HG03095 (cell line): ENCODE results near the gene MED25.

Experiments
- ATAC-seq: cut with Tn5 transposase; IDR thresholded peaks from one replicate; pipeline ENCODE4 v1.9.1; 2021; ENCODE audit warnings: moderate library complexity; ENCODE audit not compliant: unreplicated experiment

The MED25 gene

DNA sequence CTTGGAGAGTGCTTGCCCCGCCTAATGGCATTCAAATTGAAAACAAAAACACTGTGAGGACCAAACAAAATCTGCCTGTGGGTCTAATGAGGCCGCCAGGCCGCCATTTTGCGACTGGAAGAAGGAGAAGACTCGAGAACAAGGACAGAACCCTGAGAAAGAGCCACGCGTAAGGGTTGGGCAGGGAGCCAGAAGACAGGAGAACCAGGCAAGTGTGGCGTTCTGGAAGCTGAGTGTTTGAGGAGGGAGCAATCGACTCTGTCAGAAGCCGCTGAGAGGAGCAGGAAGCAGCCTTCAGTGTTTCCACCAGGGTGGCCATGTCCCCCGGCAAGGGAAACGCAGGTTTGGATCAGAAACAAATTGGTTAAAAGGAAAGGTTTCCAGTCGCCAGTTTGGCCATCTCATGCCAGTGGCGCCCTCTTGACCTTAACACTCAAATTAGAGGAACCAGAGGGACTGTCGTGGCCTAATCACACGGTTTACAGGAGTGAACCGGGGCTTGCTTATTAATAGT lies 22.7 kb downstream of the MED25 start:
- no peak for ATAC-seq

DNA sequence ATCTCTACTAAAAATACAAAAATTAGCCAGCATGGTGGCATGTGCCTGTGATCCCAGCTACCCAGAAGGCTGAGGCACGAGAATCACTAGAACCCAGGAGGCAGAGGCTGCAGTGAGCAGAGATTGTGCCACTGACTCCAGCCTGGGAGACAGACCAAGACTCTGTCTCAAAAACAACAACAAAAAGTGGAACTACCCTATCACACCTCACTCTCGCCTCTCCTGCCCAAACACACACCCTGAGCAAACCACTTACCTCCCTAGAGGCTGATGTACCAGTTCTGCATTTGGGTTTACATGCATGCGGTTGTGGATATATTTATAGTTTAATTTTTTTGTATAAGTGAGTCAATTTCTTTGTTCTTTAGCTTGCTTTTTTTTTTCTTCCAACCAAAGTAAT lies 25.2 kb downstream of the MED25 start:
- ATAC-seq: no peak

DNA sequence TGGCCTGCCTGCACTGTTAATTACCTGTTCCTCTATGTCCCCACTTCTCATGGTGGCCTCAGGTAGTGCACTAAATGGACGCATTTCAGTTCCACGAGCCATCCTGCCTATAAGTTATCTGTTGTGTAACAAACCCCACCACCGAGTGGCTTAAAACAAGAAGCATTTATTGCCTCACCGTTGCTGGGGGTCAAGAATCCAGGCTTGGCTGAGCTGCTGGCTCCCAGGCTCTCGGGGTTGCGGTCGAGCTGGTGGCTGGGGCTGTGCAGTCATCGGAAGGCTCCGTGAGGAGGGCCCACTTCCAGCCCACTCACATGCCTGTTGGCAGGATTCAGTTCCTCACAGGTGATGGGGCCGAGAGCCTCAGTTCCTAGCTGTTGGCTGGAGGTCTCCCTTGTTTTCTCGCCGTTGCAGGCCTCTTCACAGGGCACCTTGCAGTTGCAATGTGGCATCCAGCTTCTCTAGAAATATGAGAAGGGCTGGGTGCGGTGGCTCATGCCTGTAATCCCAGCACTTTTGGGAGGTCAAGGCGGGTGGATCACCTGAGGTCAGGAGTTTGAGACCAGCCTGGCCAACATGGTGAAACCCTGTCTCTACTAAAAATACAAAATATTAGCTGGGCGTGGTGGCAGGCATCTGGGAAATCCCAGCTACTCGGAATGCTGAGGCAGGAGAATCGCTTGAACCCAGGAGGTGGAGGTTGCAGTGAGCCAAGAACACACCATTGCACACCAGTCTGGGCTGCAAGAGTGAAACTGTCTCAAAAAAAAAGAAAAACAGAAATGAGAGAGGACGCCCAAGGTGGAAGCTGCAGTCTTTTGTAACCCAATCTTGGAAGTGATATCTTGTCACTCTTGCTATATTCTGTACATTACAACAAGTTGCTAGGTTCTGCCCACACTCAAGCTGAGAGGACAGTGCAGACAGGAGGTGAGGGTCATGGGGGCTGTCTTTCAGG lies 26.3 kb downstream of the MED25 start:
- ATAC-seq: no peak

DNA sequence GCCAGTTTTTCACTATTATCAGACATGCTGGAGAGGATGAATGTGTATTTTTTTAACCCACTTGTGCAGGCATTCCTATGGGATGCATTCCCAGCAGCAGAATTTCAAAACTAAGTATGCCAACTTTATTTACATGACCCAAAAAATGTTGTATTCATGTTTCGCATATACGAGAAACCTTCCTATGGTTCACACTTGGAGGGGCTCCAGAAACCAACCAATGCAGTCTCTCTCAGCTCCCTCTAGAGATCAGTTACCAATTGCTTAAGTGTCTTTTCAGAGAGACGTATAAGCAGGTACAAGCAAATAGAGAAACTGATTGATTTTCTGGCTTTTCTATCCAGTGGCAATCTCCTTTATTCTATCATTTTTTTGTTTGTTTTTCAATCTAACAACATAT lies 27.3 kb downstream of the MED25 start:
- ATAC-seq: no peak

DNA sequence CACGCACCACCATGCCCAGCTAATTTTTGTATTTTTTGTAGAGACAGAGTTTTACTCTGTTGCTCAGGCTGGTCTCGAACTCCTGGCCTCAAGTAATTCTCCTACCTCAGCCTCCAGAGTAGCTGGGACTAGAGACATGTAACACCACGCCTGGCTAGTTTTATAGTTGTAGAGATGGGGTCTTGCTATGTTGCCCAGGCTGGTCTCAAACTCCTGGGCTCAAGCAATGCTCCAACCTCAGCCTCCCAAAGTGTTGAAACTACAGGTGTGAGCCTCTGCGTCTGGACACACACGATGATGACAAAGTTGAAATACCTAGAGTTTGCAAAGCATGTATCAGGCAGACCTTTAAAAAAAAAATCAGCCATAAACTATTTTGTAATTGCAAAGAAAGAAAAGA lies 28.3 kb downstream of the MED25 start:
- no peak for ATAC-seq

DNA sequence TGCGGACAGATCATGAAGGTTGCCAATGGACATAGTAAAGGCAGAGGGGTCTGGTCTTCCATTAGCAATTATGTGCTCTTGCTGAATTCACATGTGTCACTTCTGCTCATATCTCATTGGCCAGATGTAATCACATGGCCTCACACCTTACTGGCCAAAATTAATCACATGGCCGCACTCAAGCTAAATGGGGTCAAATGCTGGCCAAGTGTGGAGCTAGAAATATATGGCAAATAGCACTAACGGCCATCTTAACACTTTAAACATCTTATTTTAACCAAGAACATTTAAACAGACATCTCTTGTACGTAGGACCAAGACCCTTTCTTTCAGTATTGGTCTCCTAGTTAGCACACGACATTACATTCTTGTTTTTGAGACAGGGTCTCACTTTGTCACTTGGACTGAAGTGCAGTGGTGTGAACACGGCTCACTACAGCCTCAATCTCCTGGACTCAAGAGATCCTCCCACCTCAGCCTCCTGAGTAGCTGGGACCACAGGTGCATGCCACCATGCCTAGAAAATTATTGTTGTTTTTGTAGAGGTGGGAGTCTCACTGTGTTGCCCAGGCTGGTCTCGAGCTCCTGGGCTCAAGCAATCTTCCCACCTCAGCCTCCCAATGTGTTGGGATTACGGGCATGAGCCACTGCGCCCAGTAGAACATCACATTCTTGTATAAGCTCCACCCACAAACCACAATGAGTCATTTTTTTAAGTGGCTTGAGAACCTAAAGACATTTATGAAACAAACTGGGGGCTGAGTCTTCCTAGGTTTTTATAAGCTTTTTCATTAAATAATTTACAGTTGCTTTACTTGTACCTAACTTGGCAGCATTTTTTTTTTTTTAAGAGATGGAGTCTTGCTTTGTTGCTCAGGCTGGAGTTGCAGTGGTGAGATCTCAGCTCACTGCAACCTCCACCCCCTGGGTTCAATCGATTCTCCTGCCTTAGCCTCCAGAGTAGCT lies 29.9 kb downstream of the MED25 start:
- no peak for ATAC-seq

DNA sequence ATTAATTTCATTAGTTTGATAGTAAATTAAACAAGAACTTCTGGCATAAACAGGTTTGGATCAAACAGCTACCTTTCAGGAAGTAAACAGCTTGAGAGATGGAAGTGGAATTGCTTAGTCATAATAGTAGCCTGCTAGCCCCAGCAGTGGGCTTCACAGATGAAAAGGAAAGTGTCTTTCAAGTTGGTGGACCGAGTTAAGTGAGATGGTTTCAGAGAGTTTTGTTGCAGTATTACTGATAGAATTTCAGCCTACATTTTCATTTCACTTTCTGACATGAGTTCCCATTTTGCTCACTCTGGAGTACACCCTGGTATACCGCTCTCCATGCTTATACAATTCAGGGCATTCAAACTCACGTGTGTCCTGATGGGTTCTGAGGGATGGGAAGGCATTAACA lies 30.8 kb downstream of the MED25 start:
- ATAC-seq: no peak

DNA sequence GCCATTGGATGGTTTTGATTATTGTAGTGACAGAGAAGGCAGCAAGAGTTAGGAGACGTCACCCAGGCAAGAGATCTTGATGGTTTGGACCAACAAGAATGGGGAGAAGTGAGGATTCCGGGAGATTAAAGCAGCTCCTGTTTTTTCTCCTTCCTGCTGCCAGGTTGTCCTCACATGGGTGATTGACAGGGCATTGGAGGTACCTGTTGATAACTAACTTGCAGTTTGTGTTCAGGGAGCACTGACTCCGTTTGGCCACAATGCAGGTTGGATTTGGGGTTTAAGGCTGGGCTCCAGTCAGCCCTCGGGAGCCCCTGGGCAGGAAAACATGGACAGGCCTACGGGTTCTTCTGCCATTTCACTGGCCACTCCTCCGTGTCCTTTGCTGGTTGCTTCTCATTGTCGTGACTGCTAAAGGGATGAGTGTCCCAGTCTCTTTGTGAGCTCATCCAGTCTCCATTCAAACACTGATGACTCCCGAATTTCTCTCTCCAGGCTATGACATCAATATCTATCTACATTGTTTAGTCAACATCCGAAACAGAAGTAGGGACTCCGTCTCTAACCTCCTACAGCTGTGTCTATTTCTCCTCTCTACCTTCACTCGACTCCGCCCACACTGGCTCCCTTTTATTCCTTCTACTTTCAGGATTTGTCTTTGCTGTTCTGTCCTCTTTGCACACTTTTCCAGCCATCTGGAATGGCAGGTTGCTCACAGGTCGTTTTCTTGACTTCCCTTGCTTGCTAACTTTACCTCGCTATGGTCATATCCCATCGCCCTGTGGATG lies 31.5 kb downstream of the MED25 start:
- ATAC-seq: no peak

DNA sequence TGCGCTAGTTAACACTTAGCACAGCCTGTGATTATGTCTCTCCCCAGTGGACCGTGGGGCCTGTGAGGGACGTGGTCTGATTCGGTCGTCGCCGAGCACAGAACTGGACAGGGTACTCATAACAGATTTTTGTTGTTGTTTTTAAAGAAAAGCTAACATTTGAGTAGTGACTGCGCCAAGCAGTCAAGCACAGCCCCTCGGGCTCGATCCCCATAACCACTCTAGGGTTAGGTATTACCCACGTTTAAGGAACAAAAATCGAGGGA lies 32.1 kb downstream of the MED25 start:
- ATAC-seq: no peak

DNA sequence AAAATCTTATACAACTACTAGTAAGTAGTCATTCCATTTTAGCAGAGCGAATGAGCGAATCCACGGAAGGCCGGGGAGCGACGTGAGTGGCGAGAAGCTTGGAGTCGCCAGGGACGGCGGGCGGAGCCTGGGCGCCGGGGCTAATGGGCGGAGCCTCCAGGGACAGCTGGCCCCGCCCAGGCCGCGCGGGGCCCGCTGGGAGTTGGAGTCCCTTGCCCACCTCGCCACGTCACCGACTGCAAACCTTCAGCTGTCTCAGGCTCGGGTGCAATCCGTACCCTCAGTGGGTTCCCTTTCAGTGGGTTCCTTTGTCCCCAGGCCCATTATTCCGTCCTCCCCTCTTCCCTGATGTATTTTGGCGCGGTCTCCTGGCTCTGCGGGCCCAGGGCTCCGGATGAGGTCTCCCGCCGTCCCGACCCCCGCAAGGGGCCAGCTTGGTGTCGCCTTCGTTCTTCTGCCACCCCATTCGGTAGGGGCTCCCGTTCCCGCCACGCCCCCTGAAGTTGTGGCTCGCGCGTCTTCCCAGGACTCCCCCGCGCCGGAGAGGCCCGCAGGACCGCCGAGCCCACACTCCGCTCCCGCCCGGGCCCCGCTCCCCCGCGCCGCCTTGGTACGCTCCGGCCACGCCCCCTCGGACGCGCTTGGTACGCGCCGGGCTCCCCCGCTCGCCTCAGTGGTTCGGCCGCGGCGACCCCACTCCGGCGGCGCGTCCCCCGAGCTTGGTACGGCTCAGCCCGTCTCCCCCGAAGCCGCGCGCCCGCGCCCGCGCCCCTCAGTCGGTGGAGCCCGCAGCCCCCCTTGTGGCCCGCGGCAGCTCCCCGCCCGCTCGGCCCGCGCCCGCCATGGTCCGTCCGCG lies 32.6 kb downstream of the MED25 start, which contains the start of gene PTOV1:
TSS of gene PTOV1 (plus strand) at position 673 of the 856 bp plus-strand sequence.
- ATAC-seq: peak; percentile 64

DNA sequence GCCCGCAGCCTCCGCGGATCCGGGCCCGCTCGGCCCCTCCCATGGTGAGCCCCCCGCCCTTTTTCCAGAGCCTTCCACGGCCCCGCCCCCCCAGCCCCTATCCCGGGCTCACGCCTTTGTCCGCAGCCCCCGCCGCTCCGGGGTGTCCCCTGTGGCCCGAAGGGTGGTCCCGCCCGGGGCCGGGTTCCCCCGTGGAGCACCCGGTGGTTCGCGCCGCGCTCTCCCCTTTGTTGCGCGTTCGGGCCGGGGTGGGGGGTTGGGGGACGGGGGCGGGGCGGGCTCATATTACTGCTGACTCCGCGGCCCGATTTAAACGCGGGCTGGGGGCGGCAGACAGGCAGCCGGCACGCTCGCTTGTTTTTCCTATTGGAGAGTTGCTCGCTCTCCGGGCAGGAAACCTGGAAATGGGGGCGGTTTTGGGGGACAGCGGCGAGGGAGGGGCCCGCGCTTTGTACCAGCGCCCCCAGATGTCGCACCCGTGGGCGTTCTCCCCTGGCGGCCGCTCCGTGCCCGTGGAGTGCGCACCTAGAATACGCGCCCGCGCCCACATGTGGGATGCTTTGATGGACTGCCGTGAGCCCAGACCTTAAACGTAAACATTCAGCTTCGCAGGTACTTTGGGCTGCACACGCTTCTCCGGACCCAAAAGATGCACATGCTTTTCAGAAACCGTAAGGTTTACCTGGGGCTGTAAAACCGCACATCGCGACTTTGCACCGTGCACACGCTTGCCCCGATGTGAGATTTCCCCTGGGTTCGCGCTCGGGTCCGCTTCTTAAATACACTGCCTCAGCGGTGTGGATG lies 33.6 kb downstream of the MED25 start:
- no peak for ATAC-seq

DNA sequence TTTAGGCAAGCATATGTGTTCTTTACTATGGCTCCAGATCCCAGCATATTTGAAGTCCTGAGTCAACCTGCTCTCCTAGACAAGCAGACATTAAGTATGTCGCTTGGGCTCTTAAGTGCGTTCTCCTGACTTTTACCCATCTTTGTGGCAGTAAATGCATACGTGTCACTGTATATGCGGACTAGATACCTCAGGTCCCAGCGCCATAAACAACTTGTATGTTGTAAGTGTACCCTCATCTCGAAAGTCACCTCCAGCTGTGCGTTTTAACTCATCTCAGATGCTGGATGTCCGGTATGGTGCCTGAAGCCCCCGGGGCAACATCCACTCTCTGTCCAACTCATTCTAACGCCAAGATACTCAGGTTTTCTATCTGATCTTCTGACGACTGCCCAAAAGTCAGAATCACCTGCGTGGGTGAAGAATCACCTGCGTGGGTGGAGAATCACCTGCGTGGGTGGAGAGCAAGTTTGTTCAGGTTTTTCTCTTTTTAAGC lies 34.6 kb downstream of the MED25 start:
- no peak for ATAC-seq

DNA sequence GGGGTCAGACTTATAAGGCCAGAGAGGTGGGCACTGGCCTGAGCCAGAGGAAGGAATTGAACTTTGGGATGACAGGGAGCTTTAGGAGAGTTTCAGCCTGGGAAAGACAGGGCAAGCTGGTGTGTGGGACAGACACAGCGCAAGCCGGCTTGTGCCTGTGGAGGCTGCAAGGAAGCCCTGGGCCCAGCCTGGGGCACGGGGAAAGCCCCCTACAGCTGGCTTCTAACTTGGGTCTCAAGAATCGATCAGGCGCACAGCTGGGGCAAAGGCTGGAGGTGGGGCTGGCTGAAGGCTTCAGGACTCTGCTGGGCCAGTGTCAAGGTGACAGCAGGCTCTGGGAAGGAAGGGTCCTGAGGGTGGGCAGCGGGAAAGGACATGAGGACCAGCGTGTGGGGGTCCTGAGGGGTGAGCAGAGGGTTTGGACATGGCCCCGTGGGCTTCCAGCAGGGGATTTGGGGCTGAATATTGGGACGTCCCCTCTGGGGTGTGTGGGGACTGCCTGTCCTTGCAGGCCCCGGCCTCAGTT lies 35.8 kb downstream of the MED25 start:
- ATAC-seq: no peak

DNA sequence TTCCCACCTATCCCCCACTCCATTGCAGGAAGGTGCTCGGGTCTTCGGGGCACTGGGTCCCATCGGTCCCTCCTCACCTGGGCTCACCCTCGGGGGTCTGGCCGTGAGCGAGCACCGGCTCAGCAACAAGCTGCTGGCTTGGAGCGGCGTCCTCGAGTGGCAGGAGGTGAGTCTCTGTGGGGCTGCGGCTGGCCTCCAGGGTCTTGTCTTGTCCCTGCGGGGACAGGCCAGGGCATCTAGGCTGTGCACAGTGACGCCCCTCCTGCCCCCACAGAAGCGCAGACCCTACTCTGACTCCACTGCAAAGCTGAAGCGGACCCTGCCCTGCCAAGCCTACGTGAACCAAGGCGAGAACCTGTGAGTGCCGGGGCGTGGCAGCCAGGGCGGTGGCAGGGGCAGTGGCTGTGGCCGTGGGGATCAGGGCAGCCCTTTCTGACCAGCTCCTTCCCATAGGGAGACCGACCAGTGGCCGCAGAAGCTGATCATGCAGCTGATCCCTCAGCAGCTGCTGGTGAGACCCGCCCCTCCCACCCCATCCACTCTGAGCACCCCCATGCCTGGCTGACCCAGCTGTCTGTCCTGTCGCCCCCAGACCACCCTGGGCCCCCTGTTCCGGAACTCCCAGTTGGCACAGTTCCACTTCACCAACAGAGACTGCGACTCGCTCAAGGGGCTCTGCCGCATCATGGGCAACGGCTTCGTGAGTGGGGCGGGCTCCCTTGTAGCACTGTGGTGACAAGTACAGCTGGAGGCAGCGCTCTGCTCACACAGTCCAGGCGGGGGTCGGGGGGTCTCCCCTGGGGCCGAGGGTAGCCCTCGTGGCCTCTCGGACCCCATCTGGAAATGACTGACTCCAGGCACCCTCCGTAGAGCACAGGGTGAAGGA lies 36.5 kb downstream of the MED25 start:
- no peak for ATAC-seq

DNA sequence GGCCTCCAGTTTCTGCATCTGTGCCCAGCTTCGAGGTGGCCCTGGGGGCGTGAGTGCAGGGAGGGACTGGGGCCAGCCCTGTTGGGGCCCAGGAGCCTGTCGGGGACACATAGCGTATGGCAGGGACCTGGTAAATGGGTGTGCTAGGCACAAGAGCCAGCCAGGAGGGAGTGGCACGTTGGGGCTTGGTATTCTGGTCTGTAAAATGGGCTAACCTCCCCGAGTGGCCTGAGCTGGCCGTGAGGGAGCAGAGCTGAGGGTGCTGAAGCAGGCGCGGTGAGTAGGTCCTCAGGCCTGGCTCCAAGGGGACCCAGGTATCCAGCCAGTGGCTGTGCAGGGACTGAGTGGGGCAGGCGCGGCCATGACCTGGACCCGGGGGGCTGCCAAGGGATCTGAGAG lies 37.2 kb downstream of the MED25 start:
- no peak for ATAC-seq

DNA sequence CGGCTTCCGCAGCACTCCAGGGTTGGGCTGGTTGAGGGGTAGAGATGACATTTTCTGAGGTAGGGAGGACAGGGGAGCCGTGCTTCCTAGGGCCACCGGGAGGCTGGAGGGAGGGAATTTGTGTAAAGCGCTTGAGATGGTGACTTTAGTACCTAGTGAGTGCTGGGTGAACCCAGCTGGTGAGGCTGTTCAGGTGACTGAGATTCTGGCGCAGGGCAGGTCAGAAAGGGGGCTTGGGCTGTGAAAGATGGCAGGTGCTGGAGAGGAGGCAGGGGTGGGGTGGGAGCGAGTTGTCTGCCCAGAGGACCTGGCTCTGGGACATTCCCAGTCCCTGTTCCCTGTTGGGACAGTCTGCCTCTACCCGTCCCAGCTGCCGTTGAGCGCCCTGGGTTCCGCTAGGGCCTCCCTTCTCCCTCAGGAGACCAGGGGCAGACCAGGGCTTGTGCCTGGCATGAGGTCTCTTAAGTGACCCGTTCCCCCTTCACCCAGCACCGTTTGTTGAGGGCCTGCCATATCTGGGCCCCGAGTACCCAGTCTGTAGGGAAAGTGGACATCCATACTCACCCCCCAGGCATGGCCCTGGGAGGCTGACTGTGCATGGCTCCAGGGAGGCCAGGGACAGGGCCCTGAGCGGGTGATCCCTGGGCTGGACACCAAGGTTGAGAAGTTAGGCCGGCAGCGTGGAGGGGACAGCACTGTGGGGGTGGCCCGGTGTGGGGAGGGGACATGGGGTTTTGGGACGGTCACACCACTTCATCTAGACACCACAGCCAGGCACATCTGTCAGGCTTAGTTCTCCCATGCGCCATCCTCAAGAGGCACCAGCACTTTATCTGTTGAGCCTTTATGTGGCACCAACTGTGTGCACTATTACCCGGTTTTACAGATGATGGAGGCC lies 37.8 kb downstream of the MED25 start:
- ATAC-seq: no peak

DNA sequence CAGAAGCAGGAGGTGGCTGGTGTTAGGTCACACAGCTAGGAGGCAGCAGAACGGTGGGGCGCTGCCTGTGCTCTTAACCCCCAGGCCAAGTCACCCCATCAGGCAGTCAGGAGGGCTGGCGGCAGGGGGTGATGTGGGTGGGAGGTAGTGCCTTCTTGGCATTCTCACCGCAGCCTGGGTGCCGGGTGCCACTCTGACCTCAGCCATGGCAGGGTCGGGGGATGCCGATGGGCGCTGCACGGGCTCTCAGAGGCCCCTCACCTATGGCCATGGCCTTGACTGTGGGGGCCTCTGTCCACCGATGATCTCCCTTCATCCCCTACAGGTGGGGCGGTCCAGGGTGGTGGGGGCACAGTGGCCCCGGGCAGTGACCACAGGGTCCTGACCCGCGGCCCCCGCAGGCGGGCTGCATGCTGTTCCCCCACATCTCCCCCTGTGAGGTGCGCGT lies 38.5 kb downstream of the MED25 start:
- ATAC-seq: no peak
